ENCODE results near the gene CCDC74A.
"Not testable (repeated sequence)": the region's sequence is repeated elsewhere in the genome, so short reads cannot be mapped to it uniquely, and the experiment has no call there.

CCDC74A gene

DNA sequence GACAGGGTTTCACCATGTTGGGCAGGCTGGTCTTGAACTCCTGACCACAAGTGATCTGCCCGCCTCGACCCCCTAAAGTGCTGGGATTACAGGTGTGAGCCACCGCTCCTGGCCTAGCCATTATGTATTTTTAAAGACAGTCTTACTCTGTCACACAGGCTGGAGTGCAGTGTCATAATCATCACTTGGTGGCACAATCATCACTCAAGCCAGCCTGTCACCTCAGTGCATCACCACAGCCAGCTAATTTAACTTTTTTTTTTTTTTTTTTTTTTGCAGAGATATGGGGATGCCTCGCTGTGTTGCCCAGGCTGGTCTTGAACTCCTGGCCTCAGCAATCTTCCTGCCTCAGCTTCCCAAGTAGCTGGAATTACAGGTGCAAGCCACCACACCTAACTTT lies 24.1 kb upstream of the CCDC74A start:
- DNase-seq = not testable (repeated sequence)

- DNase-seq = not testable (repeated sequence)
Measured at GRCh38 chr2:131504082-131504750, 23.5 kb upstream of the CCDC74A start.

DNA sequence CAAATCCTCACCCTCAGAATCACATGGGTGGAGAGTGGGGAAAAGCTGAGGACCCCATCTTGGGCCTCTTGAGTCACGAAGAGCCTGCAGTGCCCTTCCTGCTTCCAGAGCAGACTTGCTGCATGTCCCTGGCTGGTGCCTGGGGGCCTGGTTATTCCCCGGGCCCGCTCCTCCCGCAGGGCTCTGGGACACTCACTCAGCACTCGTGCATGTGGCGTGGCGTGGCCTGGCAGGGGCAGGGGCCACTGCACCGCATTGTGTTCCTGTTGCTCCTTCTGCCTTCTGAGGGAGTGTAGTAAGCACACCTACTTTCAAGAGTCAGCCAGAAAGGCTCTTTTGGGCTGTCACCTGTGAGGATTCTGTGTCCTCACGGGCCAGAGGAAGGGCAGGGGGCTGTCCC lies 18.1 kb upstream of the CCDC74A start:
- DNase-seq = no peak

DNA sequence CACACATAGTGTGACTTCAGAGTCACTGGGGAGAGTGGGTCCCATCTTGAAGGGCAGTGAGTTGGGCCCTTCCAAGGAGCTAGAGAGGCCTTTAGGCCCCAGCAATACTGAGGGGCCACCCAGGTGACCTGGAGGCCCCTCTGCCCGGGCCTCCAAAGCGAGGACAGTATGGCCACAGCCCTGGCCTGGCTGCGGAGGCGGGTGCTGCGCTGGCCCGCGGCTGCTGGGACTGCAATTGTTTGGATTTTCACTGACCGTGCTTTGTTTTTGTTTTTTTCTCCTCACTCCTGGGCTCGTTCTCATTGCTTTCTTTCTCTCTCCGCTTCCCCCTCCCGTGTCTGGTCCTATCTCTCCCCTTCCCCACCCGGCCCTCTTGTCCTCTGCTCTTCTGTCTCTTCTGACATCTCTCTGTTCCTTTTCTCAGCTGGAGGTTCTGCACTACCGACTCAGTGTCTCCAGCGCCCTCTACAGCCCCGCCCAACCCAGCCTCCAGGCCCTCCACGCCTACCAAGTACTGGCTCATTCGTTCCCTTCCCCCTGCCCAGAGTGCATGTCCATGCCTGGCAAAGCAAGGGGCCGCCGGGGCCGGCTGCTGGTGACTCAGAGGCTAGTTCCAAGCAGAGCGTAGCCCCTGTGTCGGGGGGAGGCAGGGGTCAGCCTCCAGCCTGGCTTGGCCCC lies 16.3 kb upstream of the CCDC74A start:
- DNase-seq = not testable (repeated sequence)

DNA sequence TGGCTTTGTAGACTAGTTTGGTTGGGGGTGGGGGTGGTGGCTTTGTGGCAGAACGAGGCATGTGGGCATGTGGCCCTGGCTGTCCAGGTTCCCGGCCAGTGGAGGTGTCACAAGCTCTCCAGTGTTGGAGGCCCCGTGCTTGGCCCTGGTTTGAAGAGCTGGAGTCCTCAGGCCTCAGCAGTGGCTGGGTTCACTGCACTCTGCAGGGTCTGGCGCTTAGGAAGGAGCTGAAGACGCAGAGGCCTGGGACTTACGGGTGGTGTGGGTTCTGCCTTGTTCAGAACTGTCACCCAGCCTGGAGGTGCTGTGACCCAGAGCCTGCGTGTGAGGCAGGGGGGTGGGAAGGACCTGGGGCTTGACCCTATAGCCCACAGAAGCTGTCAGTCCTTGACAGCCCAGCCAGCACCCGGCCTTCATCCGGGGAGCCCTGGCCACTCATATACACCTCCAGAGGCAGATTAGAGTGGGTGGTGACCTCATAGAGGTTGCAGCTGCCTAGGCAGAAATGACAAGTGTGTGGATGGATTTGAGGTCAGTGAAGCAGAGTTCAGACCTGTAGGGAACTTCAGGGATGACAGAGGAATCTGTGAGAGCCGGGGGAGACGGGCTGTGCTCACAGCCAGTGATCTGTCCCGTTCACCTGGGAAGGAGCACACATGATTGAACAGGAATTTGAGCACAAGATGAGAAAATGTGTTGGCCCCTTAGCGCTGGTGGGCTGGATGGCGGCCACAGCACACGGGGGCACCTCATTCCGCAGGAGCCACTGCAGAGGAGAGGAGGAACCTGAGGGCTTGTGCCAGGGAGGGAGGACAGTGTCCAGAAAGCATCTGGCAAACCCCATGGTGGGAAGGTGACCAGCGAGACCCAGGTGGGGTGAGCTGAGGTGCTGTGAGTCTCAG lies 15.5 kb upstream of the CCDC74A start:
- not testable (repeated sequence) for DNase-seq

- not testable (repeated sequence) for DNase-seq
Measured at GRCh38 chr2:131514408-131515166, 13.1 kb upstream of the CCDC74A start.

GRCh38 chr2:131515235-131515634 lies 12.5 kb upstream of the CCDC74A start:
- not testable (repeated sequence) for DNase-seq

GRCh38 chr2:131516011-131516410 lies 11.7 kb upstream of the CCDC74A start:
- no peak for DNase-seq

DNA sequence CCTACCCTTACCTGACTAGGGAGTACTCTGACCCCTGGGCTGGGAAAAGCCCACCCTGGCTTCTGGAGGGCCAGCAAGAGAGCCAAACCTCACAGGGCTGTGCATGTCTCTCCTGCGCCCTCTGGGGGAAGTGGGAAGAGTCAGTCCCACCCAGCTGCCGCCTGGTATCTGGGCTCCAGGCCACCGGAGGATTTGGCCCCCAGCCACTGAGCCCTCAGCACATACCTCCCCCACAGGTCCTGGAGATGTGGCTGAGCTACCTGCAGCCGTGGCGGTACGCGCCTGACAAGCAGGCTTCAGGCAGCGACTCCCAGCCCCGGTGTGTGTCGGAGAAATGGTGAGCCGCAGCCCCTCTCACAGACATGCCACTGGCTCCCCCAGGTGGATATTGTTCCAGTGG lies 11.1 kb upstream of the CCDC74A start:
- not testable (repeated sequence) for DNase-seq

GRCh38 chr2:131517106-131517831 lies 10.4 kb upstream of the CCDC74A start:
- no peak for DNase-seq

- not testable (repeated sequence) for DNase-seq
Measured at GRCh38 chr2:131517856-131518255, 9.8 kb upstream of the CCDC74A start.

GRCh38 chr2:131518531-131518930 lies 9.2 kb upstream of the CCDC74A start:
- not testable (repeated sequence) for DNase-seq

DNA sequence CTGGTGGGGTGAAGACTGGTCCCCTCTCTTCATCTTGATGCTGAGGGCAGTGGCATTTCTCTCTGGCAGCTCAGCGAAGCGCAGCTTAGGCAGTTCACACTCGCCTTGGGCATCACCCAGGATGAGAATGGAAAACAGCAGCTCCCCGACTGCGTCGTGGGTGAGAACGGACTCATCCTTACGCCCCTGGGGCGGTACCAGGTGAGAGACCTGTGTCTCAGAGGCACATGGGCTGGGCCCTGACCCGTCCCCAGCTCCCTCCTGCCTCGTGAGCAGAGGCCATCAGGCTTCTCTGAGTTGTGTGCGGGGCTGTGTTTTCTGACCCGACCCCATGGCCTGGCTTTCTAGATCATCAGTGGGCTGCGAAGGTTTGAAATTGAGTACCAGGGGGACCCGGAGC lies 8.2 kb upstream of the CCDC74A start:
- no peak for DNase-seq

- not testable (repeated sequence) for DNase-seq
Measured at GRCh38 chr2:131519871-131520470, 7.7 kb upstream of the CCDC74A start.

DNA sequence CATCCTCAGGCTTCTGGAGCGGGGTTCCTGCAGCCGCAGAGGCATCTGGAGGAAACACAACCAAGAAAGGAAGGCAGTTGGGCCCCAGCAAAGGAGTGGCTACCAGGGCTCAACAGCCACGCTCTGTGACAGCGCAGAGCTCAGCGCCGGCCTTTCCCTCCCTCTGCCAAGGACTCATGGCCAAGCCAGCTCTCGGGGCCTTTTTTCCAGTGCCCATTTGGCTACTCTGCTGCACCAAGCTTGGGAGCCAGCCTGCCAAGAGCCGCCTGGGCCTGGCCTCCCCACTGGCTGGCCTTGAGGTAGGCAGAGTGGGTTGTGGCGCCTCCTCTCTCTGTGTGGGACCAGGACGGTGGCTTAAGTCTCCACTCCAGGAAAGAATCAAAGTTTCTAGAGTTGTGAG lies 7.2 kb upstream of the CCDC74A start:
- DNase-seq = no peak

GRCh38 chr2:131521524-131521923 lies 6.2 kb upstream of the CCDC74A start:
- not testable (repeated sequence) for DNase-seq

DNA sequence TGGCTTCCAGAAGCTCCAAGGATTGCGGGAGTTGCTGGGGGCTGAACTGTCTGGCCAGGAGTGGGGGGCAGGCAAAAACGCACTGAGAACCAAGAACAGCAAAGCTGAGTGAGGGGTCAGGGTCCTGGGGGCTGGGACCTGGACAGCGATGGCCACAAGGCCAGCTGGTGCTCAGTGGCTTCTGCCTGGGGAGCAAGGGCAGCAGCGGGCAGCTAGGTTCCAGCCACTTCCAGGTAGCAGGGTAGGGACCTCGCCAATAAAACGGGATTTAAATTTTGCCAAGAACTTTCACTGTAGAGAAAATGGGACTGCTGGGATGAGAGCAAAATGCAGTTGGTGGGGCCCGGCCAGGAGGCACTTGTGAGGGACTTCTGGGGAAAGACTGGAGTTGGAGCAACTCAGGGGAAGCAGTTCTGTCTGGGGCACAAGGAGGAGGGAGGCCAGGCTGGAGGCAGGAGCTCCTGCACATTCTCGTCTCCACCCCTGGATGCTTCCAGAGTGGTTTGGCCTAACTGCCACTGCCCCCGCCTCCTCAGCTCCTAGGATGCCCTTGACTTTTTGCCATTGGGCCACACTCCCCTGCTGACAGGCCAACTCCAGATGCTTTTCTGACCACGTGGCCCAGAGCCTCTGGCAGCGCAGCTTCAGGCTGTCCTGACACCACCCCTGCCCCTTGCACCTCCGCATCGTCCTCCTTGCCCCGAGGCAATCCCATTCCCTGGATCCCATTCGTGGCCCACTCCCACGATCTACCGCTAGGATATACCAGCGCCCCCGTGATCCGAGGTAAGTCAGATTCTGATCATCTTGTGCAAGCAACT lies 5.5 kb upstream of the CCDC74A start:
- DNase-seq = no peak

DNA sequence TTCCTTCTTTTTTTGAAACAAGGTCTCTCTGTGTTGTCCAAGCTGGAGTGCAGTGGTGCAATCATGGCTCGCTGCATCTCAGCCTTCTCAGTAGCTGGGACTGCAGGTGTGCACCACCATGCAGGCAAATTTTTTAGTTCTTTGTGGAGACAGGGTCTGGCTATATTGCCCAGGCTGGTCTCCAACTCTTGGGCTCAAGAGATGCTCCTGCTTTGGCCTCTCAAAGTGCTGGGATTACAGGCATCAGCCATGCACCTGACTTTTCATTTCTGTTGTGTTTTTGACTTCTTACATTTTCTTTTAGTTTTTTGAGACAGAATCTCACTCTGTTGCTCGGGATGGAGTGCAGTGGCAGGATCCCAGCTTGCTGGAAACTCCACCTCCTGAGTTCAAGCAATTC lies 2.4 kb upstream of the CCDC74A start:
- not testable (repeated sequence) for DNase-seq

GRCh38 chr2:131528981-131529863 lies 1.5 kb downstream of the CCDC74A start:
- not testable (repeated sequence) for DNase-seq

Data from CD4-positive, alpha-beta T cell treated with Interferon gamma for 1 hour (primary cell).